ENCODE results near the gene NUP54. TPM values are rescaled to one million over a fixed set of nuclear protein-coding genes. Genes with fewer than 3 reads are reported as not detected.

The NUP54 gene, protein sequence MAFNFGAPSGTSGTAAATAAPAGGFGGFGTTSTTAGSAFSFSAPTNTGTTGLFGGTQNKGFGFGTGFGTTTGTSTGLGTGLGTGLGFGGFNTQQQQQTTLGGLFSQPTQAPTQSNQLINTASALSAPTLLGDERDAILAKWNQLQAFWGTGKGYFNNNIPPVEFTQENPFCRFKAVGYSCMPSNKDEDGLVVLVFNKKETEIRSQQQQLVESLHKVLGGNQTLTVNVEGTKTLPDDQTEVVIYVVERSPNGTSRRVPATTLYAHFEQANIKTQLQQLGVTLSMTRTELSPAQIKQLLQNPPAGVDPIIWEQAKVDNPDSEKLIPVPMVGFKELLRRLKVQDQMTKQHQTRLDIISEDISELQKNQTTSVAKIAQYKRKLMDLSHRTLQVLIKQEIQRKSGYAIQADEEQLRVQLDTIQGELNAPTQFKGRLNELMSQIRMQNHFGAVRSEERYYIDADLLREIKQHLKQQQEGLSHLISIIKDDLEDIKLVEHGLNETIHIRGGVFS
- 53.2 and 59.2 TPM in 2 replicates for total RNA-seq

DNA sequence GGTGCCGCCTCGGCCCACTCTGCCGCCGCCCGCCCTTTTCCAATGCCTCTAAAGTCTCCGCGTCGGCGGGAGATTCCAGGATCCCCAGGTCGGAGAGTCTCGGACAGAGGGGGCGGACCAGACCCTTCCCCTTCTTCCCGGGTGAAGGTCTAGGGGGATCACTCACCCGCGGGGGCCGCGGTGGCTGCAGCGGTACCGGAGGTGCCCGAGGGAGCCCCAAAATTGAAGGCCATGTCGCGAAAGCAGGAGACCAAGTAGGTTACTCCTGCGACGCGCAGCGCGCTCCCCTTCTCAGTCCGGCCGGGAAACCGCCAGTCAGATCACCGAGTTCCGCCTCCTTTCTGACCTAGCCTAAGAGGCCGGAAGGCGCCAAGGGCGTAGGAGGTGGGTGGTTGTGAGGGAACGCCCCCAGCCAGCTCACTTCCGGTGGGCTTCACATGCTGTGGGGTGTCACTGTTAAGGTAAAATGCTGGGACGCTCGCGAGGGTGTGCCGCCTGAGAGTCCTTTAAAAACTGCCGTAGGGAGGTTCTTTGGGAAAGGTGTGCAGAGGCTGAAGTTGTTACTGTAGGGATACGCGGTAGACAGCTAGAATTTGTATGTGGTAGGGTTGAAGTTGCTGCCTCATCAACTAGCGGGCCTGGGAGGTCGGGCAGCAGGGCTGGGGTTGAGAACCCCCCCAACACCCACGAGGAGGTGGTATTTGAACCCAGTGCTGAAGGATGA lies at the start of gene NUP54:
NUP54 (minus strand) TSS at position 256 of the 724 bp plus-strand sequence; CDS start at position 233, 23 bp downstream.
- intact Hi-C loops (cut with micrococcal nuclease) = loop anchor here (1.0 to 5.0 kb wide), 10 partner anchors 65 to 1991 kb away; partner anchors contain the start of genes CDKL2, G3BP2, MTHFD2L and RCHY1

- intact Hi-C loops (cut with micrococcal nuclease) = no loop called here
Measured at GRCh38 chr4:76197031-76197743, 49.0 kb upstream of the NUP54 start.

DNA sequence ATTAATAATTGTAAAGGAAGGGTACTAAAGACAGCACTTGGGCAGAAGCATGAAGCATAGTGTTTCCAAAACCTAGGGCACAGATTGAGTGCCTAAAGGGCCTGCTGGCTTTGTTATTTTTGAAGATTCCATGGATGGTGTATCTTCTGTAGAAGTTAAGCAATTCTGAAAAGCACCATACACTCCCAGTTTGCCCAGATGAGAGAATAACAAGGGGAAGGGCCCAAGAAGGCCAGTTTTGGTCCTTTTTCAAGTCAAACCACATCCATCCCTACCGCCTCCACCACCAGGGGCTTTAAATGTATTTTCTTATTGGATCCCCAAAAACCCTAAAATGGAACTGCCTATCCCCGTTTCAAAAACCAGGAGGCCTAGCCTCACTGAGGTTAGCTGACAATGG lies 48.2 kb upstream of the NUP54 start:
- intact Hi-C loops (cut with micrococcal nuclease) = no loop called here

- intact Hi-C loops (cut with micrococcal nuclease) = no loop called here
Measured at GRCh38 chr4:76195326-76195725, 47.1 kb upstream of the NUP54 start.

- intact Hi-C loops (cut with micrococcal nuclease) = no loop called here
Measured at GRCh38 chr4:76194325-76194724, 46.1 kb upstream of the NUP54 start.

DNA sequence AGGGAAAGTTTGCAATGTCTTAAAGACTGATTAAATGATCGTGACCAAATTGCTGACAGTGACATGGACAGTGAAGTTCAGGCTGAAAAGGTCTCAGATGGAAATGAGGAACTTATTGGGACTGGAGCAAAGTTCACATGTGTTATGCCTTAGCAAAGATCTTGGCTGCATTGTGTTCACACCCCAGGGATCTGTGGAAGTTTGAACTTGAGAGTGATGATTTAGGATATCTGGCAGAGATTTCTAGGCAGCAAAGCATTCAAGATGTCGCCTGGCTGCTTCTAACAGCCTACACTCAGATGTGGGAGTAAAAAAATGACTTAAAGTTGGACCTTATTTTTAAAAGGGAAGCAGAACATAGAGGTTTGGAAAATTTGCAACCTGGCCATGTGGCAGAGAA lies 44.0 kb upstream of the NUP54 start:
- intact Hi-C loops (cut with micrococcal nuclease) = no loop called here

DNA sequence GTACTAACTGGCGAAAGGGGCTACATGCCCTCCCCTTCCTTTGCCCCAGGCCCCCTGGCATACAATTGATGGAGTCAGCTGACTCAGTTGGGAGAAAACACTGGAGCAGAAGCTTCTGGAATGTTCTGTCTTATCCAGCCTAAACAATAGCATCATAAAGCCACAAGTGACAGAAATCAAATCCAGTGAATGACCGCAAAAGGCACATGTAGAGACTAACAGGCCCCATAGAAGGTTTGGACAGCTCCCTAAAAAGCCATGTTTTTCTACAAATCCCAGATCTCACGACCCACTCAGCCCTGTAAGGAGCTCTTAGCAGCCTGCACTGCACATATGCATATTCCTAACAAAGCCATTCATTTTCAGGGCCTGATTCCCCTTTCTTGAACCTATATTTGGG lies 40.4 kb upstream of the NUP54 start:
- intact Hi-C loops (cut with micrococcal nuclease) = no loop called here

- intact Hi-C loops (cut with micrococcal nuclease) = no loop called here
Measured at GRCh38 chr4:76188149-76188548, 40.0 kb upstream of the NUP54 start.

GRCh38 chr4:76187152-76187551 lies 39.0 kb upstream of the NUP54 start:
- intact Hi-C loops (cut with micrococcal nuclease) = no loop called here

DNA sequence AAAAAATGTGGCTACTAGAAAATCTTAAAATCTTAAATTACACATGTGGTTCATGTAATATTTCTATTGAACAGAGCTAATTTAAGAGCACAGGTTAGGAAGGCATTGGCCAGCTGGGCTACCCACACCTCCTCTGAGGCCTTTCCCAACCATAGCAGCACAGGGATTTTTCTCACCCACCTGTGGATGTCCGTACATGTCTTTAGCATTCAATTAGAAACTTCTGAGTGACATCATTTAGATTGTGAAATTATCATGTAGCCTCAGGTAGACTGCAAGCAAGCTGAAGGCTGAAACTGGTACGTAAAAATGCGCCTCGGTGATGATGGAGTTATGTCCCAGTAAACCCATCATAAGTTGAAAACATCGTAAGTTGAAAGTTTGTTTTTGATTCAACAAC lies 34.3 kb upstream of the NUP54 start:
- intact Hi-C loops (cut with micrococcal nuclease) = no loop called here

DNA sequence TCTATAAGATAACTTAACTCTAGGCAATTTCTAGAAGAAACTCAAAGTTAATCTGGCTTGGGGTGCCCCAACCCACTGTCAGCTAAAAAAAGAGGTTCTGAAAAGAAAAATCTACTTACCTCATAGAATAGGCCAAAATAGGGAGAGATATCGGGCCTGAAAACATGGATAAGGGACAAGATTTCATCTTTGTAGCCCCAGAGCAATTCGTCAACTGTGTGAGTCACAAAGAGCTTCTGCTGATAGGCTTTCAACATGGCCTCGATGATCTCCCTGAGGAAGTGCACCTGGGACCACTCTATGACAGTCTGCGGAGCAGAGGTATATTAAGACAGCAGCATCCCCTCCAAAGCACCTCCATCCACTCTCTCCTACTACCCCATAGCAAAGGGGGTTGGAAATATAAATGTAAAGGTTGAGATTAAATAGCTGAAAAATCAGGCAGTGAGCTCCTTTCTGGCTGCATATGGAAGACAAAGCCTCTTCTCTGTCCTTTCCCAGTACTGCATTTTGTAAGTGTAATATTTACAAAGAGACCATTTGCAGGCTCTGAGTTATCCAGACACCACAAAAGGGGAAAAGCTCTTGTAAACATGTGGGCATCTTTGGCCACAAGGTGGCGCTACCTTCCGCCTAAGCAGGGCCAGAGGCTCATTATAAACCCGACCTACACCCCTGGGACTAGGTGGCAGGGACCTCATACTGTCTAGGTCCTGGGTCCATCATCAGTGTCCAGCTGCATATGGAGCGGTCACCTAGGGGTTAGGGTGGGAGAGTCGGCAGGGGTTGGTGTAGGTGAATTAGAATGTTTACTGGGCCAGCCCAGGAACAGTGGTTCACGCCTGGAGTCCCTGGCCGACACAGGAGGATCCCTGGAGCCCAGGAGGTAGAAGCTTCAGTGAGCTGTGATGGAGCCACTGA lies 31.5 kb upstream of the NUP54 start:
- intact Hi-C loops (cut with micrococcal nuclease) = loop anchor here (1.0 to 2.0 kb wide), 3 partner anchors 35 to 326 kb away; no protein-coding TSS in a partner anchor

DNA sequence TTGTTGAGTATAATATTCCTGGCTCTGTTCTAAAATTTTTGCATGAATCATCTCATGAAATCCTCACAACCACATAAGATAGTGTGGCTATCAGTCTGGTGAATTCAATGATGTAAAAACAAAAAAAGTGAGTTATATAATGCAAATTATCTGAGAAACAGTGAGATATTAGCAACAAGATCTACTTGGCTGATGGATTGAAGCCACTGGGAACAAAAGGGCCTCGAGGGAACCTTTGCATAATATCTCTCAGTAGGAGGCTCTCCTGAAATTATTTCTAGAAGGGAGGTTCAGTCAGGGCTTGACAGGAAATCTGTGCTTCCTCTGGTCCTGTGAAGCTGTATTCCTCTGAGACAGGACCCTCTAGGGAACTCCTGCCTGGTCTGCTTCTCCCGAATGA lies 30.1 kb upstream of the NUP54 start:
- intact Hi-C loops (cut with micrococcal nuclease) = loop anchor here (2.0 kb wide), 1 partner anchor 37 kb away; no protein-coding TSS in a partner anchor

GRCh38 chr4:76177709-76178108 lies 29.5 kb upstream of the NUP54 start:
- intact Hi-C loops (cut with micrococcal nuclease) = loop anchor here (2.0 kb wide), 1 partner anchor 37 kb away; no protein-coding TSS in a partner anchor

DNA sequence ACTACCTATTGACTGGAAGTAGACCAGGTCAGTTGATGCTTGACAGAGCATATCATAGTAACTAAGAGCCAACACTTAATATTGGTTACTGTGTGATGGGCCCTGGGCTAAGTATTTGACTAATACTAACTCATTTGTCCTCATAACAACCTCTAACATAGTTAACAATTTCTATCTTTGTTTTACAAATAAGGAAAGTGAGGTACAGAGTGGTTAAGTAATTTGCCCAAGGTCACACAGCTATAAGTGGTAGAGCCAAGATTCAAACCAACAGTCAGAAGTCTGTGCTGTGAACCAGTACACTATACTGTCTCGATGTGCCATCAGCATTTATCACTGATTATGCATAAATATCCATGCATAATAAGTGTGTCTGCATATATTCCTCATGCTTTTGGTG lies 27.1 kb upstream of the NUP54 start:
- intact Hi-C loops (cut with micrococcal nuclease) = no loop called here

GRCh38 chr4:76174216-76174615 lies 26.0 kb upstream of the NUP54 start:
- intact Hi-C loops (cut with micrococcal nuclease) = no loop called here

DNA sequence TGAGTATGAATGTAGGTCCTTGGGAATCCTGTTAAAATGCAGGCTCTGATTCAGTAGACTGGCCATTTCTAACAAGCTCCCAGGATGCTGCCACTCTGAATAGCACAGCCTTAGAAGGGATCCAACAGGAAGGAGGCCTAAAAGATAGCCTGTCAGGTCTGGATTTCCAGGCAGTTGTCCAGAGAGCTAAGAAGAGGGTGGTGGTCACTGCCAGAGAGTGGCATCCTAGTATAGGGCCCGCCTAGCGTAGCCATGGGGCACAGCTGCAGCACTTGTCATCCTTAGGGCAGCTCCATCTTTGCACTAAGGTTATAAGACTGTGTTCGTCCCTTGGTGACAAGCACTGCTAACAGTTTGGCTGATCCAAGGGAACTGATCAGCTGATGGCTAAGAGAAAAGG lies 20.5 kb upstream of the NUP54 start:
- intact Hi-C loops (cut with micrococcal nuclease) = no loop called here

DNA sequence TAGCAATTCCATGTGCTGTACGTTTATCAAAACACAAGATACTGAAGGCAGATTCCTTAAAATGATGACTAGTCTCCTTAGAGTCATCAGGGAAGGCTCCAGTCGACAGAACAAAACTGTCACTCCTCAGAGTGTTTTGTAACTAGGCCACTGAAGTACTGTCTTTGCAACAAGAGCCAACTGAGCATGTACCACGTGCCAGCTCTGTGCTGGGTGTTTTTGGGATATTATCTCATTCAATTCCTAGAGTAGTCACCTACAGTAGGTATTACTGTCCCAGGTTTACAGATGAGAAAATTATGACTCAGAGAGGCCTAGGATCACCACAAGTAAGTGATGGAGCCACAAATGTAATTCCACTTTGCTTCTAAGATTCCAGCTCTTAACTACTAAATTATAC lies 18.3 kb upstream of the NUP54 start:
- intact Hi-C loops (cut with micrococcal nuclease) = no loop called here

DNA sequence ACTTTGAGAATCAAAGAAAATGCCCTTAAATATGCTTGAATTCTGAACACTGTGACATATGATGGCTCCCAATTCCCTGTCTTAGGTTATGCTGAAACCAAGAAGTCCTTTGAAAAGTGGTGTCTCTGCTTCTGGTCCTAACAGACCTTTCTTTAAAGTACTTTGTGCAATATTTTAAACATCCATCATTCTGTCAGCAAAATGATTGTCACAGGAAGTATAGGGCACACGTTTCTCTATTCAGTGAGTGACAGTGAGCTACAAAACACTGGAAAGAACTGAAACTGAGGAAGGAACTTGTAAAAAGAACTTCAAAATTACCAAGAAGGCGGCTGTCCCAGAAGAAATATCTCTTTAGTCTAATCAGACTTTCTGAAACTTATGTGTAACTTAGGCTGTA lies 12.2 kb upstream of the NUP54 start:
- intact Hi-C loops (cut with micrococcal nuclease) = no loop called here

DNA sequence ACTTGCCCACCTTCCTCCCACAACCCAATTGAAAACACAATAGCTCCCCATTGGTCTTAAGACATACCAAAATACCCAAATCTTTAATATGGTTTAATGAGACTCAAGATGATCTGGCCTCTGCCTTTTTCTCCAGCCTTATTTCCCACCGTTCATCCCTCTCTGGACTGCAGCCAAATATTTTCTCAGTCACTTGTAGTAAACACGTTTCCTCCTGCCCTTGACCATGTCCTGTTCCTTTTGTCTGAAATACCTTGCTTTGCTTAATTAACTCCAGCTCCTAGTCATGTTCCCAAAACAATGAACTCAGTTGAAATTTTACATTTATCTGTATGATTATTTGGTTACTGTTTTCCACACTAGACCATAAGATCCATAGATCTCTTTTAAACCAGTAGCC lies 8.4 kb upstream of the NUP54 start:
- intact Hi-C loops (cut with micrococcal nuclease) = no loop called here

GRCh38 chr4:76155979-76156378 lies 7.8 kb upstream of the NUP54 start:
- intact Hi-C loops (cut with micrococcal nuclease) = no loop called here

All from T-helper 2 cell treated with Interferon-gamma antibody and Interleukin-4, amounts not matched to agents 100 ng/mL and 5 ng/mL, for 36 hours (primary cell).